ENCODE results near the gene CAMTA1. TPM values are rescaled to one million over a fixed set of nuclear protein-coding genes. Genes with fewer than 3 reads are reported as not detected.

The CAMTA1 gene
- total RNA-seq, 1 experiment from 2014 or later = 85.2 TPM

DNA sequence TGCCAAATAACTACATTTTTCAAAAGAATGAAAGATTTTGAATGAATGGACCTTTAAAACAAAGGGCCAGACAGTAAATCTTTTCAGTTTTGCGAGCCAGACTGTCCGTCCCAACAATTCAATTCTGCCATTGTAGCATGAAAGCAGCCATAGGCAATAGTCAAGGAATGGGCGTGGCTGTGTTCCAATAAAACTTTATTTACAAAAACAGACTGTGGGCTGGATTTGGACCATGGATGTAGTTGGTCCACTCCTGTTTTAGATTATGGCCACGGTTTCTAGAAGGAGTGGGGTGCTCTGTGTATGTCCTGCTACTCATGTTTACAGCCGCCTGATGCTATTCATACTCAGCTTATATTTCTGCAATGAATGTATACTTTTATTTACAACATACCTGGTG, 474.7 kb downstream of the CAMTA1 start:
- Histone ChIP-seq H3K4me1 (ENCODE audit: insufficient read depth, low read length, poor library complexity, severe bottlenecking) (no peaks in the 10 kb centered on the region), H3K27me3 (replicated peaks; ENCODE audit: insufficient read depth, low read depth, low read length, poor library complexity) (no peaks in the 10 kb centered on the region), H3K36me3 (ENCODE audit: insufficient read depth, low read length, poor library complexity, severe bottlenecking) (no peaks in the 10 kb centered on the region), H3K9me3 (ENCODE audit: low read depth, low read length, poor library complexity, severe bottlenecking) (no peaks in the 10 kb centered on the region), H3K27ac (ENCODE audit: low read depth, low read length, poor library complexity, severe bottlenecking) (no peak overlapping the region), H3K4me3 (ENCODE audit: low read depth, low read length, poor library complexity, severe bottlenecking) (no peak overlapping the region)
- CTCF ChIA-PET = no interaction called here
- intact Hi-C loops (cut with micrococcal nuclease; ENCODE audit: unreplicated experiment) = no loop called here
- TF ChIP-seq EZH2 (IDR thresholded peaks at IDR 0.05; ENCODE audit: borderline replicate concordance, low read depth, low read length, poor library complexity, severe bottlenecking) = no peak
- TF ChIP-seq, protein P1, sequence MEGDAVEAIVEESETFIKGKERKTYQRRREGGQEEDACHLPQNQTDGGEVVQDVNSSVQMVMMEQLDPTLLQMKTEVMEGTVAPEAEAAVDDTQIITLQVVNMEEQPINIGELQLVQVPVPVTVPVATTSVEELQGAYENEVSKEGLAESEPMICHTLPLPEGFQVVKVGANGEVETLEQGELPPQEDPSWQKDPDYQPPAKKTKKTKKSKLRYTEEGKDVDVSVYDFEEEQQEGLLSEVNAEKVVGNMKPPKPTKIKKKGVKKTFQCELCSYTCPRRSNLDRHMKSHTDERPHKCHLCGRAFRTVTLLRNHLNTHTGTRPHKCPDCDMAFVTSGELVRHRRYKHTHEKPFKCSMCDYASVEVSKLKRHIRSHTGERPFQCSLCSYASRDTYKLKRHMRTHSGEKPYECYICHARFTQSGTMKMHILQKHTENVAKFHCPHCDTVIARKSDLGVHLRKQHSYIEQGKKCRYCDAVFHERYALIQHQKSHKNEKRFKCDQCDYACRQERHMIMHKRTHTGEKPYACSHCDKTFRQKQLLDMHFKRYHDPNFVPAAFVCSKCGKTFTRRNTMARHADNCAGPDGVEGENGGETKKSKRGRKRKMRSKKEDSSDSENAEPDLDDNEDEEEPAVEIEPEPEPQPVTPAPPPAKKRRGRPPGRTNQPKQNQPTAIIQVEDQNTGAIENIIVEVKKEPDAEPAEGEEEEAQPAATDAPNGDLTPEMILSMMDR (conservative IDR thresholded peaks at IDR 0.05; ENCODE audit: low read depth, low read length) = no peak
- POLR2A ChIA-PET (ENCODE audit: low non-redundant PET) = no interaction called here
- DNase-seq (ENCODE audit: low spot score) = no peak
- no TSS peak for BruUV-seq (replicated peaks)

DNA sequence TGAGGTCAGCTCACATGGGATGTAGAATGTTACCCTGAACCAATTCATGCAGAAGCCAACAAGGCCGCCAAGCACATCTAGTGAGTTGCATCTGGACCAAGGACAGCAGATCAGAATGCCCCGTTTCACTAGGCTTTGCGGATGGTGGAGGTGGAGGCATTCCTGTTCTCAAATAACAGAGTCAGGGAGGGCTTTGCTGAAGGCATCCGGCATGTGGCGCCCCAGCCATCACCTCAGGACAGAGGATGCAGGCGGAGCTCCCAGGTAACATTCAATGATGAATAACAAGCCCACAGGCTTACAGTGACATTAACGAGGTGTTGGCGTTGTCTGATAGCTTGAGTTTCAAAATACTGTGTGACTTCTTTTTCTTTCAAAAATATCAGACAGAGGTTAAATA, 476.2 kb downstream of the CAMTA1 start:
- Histone ChIP-seq H3K27me3 (replicated peaks; ENCODE audit: insufficient read depth, low read depth, low read length, poor library complexity) (no peaks in the 10 kb centered on the region), H3K9me3 (ENCODE audit: low read depth, low read length, poor library complexity, severe bottlenecking) (no peaks in the 10 kb centered on the region), H3K36me3 (ENCODE audit: insufficient read depth, low read length, poor library complexity, severe bottlenecking) (no peaks in the 10 kb centered on the region), H3K4me3 (ENCODE audit: low read depth, low read length, poor library complexity, severe bottlenecking) (no peak overlapping the region), H3K27ac (ENCODE audit: low read depth, low read length, poor library complexity, severe bottlenecking) (no peak overlapping the region), H3K4me1 (ENCODE audit: insufficient read depth, low read length, poor library complexity, severe bottlenecking) (no peaks in the 10 kb centered on the region)
- intact Hi-C loops (cut with micrococcal nuclease; ENCODE audit: unreplicated experiment) = no loop called here
- no peak for TF ChIP-seq EZH2 (IDR thresholded peaks at IDR 0.05; ENCODE audit: borderline replicate concordance, low read depth, low read length, poor library complexity, severe bottlenecking)
- TF ChIP-seq, protein P1 (conservative IDR thresholded peaks at IDR 0.05; ENCODE audit: low read depth, low read length) = no peak
- BruUV-seq (replicated peaks) = no TSS peak
- no peak for DNase-seq (ENCODE audit: low spot score)
- POLR2A ChIA-PET (ENCODE audit: low non-redundant PET) = no interaction called here
- CTCF ChIA-PET = no interaction called here

DNA sequence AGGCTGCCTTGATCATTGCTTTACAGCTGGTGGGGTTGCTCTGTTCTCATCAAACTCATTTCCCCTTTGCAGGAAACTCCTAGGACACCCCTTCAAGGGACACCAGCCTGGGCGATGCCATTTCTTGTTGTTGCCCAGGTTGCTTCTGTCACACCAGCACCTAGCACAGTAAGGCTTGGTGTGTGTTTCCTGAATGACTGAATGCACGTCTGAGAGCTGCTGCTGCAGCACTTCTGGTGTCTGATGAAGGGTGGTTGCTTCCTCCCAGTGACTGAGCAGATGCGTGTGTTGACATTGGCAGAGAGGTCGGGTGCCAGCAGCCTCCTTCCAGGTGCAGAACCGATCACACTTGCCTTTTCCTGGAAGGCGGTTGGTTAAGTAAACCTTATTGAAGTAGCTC, 477.4 kb downstream of the CAMTA1 start:
- ChIA-PET POLR2A (ENCODE audit: low non-redundant PET) (no interaction called here), CTCF (no interaction called here)

More for the DNA sequence above, 477.4 kb downstream of the CAMTA1 start:
- H3K27me3 ChIP-seq (replicated peaks; ENCODE audit: insufficient read depth, low read depth, low read length, poor library complexity) = no peaks in the 10 kb centered on the region
- DNase-seq (ENCODE audit: low spot score) = no peak
- TF ChIP-seq, protein P1 (conservative IDR thresholded peaks at IDR 0.05; ENCODE audit: low read depth, low read length) = no peak
- no peak for TF ChIP-seq EZH2 (IDR thresholded peaks at IDR 0.05; ENCODE audit: borderline replicate concordance, low read depth, low read length, poor library complexity, severe bottlenecking)
- BruUV-seq (replicated peaks) = no TSS peak
- H3K36me3 ChIP-seq (ENCODE audit: insufficient read depth, low read length, poor library complexity, severe bottlenecking) = no peaks in the 10 kb centered on the region
- H3K4me1 ChIP-seq (ENCODE audit: insufficient read depth, low read length, poor library complexity, severe bottlenecking) = no peaks in the 10 kb centered on the region
- no peaks in the 10 kb centered on the region for H3K9me3 ChIP-seq (ENCODE audit: low read depth, low read length, poor library complexity, severe bottlenecking)
- H3K27ac ChIP-seq (ENCODE audit: low read depth, low read length, poor library complexity, severe bottlenecking) = no peak overlapping the region
- H3K4me3 ChIP-seq (ENCODE audit: low read depth, low read length, poor library complexity, severe bottlenecking) = no peak overlapping the region
- intact Hi-C loops (cut with micrococcal nuclease; ENCODE audit: unreplicated experiment) = no loop called here

Measured in A673 (cell line).